NCI-H82 treated with DMSO at 0.1 percent for 48 hours (cell line): ENCODE measurements around the gene HCAR1.
"Not testable (repeated sequence)": the region's sequence is repeated elsewhere in the genome, so short reads cannot be mapped to it uniquely, and the experiment has no call there.

Experiments
- DNase-seq: peaks from one replicate; lab custom pipeline; 2025; ENCODE audit not compliant: unreplicated experiment; lab: John Stamatoyannopoulos, UW

The HCAR1 gene, protein sequence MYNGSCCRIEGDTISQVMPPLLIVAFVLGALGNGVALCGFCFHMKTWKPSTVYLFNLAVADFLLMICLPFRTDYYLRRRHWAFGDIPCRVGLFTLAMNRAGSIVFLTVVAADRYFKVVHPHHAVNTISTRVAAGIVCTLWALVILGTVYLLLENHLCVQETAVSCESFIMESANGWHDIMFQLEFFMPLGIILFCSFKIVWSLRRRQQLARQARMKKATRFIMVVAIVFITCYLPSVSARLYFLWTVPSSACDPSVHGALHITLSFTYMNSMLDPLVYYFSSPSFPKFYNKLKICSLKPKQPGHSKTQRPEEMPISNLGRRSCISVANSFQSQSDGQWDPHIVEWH

GRCh38 chr12:122730215-122731014 is at the start of gene HCAR1:
Gene HCAR1, minus strand, starts transcription at chr12:122730844. Its CDS starts 505 bp downstream, at chr12:122730339.
- no peak for DNase-seq

- no peak for DNase-seq
These were observed 26.9 kb upstream of the HCAR1 start for GRCh38 chr12:122757568-122757967.

GRCh38 chr12:122754790-122755189 is 24.1 kb upstream of the HCAR1 start:
- DNase-seq = no peak

- DNase-seq = no peak
These were observed 22.6 kb upstream of the HCAR1 start for GRCh38 chr12:122753319-122753650.

GRCh38 chr12:122752464-122753318 is 22.0 kb upstream of the HCAR1 start, which contains the start of gene DENR:
Gene DENR, plus strand, starts transcription at chr12:122752824. Its CDS starts 878 bp downstream, at chr12:122753702.
- peak; percentile 94 for DNase-seq

DNA sequence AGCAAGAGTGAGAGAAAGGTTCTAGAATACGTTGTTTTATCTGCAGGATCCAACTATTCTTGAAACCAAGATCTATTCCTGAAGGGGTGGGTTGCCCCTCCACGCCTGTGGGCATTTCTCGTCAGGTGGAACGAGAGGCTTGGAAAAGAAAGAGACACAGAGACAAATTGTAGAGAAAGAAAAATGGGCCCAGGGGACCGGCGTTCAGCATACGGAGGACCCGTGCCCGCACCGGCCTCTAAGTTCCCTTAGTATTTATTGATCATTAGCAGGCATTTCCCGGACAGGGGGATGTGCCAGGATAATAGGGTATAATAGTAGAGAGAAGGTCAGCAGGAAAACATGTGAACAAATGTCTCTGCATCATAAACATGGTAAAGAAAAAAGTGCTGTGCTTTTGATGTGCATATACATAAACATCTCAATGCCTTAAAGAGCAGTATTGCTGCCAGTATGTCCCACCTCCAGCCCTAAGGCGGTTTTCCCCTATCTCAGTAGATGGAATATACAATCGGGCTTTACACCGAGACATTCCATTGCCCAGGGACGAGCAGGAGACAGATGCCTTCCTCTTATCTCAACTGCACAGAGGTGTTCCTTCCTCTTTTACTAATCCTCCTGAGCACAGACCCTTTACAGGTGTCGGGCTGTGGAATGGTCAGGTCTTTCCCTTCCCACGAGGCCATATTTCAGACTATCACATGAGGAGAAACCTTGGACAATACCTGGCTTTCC is 20.3 kb upstream of the HCAR1 start:
- DNase-seq = not testable (repeated sequence)

- no peak for DNase-seq
These were observed 19.1 kb upstream of the HCAR1 start for GRCh38 chr12:122749569-122750332.

DNA sequence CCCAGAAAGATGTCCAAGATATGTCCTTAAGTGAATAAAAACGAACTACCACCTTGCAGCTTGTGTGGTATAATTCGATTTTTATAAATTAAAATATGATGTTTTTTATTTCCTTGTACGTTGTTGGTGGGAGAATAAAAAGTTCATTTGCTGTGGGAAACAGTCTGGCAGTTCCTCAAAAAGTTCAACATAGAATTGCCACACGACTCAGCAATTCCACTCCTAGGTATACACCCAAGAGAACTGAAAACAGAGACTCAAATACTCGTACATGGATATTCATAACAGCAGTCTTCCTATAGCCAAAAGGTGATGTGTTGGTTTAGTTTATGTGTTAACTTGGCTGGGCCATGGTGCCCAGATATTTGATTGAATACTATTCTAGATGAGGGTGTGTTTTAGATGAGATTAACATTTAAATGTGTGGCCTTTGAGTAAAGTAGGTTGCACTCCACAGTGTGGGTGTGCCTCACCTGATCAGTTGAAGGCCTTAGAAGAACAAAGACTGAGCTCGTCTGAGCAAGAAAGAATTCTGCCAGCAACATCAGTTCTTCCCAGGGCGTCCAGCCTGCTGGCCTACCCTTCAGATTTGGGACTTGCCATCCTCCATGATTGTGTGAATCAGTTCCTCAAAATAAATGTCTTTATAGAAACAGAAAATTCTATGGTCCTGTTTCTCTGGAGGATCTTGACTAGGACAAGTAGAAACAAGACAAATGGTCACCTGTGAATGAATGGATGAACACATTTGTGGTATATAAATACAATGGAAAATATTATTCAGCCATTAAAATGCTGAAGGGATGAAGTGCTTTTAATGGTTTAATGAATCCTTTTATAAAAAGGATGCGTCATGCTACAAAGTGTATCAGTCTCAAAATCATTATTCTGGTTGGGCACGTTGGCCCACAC is 16.8 kb upstream of the HCAR1 start:
- no peak for DNase-seq

GRCh38 chr12:122743895-122744525 is 13.4 kb upstream of the HCAR1 start:
- DNase-seq = no peak

DNA sequence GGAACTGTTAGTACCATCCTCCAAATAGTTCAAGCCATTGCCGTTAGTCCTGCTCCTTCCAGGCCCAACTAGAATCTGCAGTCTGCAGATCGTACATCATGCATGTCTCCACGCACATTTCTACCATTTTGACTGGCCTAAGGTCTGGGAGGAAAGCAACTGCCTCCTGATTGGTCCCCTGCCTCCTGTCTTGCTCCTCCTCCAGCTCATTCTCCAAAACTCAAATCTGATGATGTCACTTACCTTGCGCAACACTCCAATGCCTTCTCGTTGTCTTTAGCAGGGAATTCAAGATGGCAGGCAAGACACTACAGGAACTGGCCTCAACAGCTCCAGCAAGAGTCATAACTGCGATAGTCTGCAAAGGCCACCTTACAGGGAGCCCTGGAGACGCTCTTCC is 9.7 kb upstream of the HCAR1 start:
- no peak for DNase-seq

GRCh38 chr12:122738571-122738970 is 7.9 kb upstream of the HCAR1 start:
- DNase-seq = no peak

DNA sequence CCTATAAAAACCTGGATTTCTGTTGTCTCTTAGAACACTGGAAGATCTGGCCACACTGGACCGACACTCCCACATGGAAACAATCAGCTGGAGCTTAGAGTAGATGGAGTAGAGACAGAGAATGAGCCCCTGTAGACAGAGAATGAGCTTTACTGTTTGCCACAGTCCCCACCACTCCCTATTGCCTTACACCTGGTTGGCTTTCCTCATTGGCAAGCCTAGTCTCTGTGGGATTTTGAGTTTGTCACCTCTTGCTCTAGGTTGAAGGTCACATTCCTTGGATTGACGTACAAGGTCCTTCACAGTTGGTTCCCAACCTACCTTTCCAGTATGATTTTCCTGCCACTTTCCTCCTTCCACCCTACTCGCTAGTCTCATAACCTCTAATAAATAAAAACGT is 2.0 kb upstream of the HCAR1 start:
- DNase-seq = no peak

- DNase-seq = no peak
These were observed 1.5 kb upstream of the HCAR1 start for GRCh38 chr12:122732170-122732569.

GRCh38 chr12:122729583-122730214 is 945 bp downstream of the HCAR1 start:
- DNase-seq = no peak

- no peak for DNase-seq
These were observed 4.5 kb downstream of the HCAR1 start for GRCh38 chr12:122726080-122726558.

- no peak for DNase-seq
These were observed 5.1 kb downstream of the HCAR1 start for GRCh38 chr12:122725452-122726079.

DNA sequence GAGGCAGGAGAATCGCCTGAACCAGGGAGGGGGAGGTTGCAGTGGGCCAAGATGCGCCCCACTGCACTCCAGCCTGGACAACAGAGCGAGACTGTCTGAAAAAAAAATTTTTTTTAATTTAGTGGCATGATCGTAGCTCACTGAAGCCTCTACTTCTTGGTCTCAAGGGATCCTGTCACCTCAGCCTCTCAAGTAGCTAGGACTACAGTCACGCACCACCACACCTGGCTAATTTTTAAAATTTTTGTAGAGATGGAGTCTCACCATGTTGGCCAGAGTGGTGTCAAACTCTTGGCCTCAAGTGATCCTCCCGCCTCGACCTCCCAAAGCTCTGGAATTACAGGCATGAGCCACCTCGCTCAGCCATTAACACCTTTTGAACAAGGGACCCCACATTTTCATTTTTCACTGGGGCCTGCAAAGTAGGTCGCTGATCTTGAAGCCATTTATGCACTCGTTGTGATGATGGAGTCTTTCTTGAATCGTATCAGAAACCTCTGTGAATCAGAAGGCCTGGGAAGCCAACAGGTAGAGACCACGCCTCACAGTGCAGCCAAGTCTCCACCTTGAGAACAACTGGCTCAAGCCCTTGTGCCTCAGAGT is 5.9 kb downstream of the HCAR1 start:
- no peak for DNase-seq
